ENCODE results near the gene MORC3.

The MORC3 gene

GRCh38 chr21:36419996-36420395 lies 100.0 kb downstream of the MORC3 start:
- in situ Hi-C loops (cut with MboI; ENCODE audit: low sequenced_read_pairs), result no loop called here

GRCh38 chr21:36420571-36421339 lies 100.8 kb downstream of the MORC3 start:
- in situ Hi-C loops (cut with MboI; ENCODE audit: low sequenced_read_pairs), result no loop called here

- in situ Hi-C loops (cut with MboI; ENCODE audit: low sequenced_read_pairs), result no loop called here
These were observed 102.5 kb downstream of the MORC3 start for GRCh38 chr21:36422279-36423098.

- in situ Hi-C loops (cut with MboI; ENCODE audit: low sequenced_read_pairs), result no loop called here
These were observed 103.9 kb downstream of the MORC3 start for GRCh38 chr21:36423771-36424433.

- in situ Hi-C loops (cut with MboI; ENCODE audit: low sequenced_read_pairs), result no loop called here
These were observed 104.6 kb downstream of the MORC3 start for GRCh38 chr21:36424592-36424991.

- in situ Hi-C loops (cut with MboI; ENCODE audit: low sequenced_read_pairs), result loop anchor here (5.0 kb wide), 1 partner anchor 52 kb away; no protein-coding TSS in a partner anchor
These were observed 105.3 kb downstream of the MORC3 start for GRCh38 chr21:36425286-36425685.
